Putamen (tissue), 1 donor: ENCODE measurements around the gene CHST5.
"Not testable (repeated sequence)": the region's sequence is repeated elsewhere in the genome, so short reads cannot be mapped to it uniquely, and the experiment has no call there.

ENCODE experiments used
- DNase-seq: peaks from one replicate; pipeline ENCODE4 v3.0.0-alpha.2; 2016; ENCODE audit warnings: low spot score

Gene CHST5

DNA sequence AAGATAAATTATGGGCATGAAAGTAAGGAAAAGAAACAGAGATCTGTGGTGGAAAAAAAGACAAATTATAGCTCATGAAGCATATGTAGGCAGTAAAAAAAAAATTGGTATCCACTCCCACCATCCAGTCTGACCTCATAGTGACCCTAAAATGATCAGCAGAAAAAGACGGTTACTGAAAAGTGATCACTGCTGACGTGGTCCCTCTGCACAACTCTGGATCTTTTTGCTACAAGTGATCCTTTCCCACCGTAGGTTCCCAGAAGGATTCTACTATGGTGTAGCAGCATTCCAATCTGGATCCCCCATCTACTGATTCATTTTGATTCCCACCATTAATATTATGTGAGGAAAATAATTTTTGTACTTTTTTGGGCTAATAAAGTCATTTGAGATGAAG, 29.8 kb downstream of the CHST5 start:
- no peak for DNase-seq

DNA sequence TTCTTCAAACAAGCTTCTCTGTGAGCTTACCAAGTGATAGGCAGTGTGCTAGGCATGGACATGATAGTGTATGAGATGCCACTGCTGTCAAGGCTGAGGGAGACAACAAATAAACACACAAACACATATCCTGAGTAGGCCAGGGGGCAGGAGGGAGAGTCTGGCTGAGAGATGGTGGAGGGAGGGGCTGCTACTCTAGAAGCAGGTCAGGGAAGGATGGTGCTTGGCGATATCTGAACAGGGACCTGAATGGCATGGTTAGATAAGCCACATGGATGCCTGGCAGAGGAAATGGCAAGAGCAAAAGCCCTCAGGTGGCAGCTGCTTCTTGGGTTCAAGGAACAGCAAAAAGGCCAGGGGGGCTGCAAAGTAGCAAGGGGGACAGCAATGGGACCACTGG, 32.1 kb downstream of the CHST5 start:
- DNase-seq = no peak

DNA sequence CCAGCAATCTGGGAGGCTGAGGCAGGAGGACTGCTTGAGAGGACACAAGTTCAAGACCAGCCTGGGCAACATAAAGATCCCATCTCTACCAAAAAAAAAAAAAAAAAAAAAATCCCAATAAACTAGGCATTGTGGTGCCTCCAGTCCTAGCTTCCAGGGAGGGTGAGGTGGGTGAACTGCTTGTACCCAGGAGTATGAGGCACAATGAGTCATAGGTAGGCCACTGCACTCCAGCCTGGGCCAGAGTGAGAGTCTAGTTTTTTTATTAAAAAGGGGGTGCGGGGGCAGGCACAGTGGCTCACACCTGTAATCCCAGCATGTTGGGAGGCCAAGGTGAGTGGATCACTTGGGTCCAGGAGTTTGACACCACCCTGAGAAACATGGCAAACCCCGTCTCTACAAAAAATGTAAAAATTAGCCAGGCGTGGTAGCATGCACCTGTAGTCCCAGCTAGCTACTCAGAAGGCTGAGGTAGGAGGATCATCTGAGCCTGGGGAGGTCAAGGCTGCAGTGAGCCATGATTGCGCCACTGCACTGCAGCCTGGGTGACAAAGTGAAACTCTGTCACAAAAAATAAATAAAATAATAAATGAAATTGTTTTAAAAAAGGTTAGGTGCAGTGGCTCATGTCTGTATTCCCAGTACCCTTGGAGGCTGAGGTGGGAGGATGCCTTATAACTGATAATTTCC, 32.8 kb downstream of the CHST5 start:
- no peak for DNase-seq

DNA sequence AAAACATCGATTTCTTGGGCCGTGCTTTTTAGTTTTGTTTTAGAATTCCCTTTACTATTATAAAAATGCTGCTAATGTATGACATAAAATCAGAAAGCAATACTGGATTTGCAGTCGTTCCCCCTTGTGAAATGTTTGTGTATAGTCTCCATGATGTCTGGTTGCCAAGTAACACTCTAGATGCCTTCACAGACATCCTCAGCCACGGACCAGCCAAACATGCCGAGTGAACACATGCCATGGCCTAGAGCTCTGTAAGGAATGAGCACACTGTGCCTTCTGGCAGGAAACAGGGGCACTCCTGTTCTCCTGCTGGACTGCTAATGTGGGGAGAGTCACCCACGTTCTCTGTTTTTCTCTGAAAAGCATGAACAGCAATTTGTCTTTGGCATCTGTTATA, 34.1 kb downstream of the CHST5 start:
- not testable (repeated sequence) for DNase-seq

DNA sequence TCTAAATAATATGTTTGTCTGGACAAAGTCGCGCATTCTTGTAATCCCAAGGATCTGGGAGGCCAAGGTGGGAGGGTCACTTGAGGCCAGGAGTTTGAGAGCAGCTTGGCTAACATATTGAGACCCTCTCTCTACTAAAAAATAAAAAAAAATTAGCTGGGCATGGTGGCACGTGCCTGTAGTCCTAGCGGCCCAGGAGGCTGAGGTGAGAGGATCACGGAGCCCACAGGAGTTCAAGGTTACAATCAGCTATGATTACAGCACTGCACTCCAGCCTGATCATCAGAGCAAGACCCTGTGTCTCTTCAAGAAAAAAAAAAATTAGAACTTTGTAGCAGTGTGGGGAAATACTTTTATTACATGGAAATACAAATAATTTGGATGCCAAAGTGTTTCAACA, 34.5 kb downstream of the CHST5 start:
- no peak for DNase-seq

DNA sequence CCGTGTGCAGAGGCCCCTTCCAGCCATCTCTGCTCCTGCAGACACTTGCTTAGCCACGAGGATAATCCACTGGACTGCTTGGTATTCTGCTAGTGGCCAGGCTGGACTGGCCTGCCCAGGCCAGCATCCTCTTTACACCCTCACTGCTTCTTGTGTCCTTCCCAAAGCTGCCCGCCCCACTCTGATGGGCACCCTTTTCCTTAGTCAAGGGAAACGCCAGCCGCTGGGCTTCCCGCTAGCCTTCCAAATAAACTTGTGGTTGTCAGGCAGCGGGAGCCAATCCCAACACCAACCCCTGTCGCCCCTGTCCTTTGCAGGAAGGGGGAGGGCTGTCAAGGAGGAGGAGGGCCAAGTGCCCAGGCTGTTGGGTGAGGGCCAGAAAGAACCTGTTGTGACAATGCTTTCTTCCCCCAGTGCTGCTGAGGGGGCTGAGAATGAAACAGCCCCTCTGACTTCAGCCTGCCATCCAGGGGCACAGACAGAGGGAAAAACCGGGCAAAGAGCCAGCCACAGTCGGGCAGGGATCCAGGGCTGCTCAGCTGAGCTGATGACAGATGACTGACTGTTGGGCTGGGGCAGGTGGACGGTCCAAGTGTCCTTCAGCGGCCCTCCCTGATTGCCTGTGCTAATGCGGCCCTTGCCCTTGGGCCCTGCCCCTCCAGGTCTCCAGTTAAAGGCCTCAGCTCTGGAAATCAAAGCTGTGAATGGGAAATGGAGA, 37.1 kb downstream of the CHST5 start:
- peak; percentile 63 for DNase-seq

DNA sequence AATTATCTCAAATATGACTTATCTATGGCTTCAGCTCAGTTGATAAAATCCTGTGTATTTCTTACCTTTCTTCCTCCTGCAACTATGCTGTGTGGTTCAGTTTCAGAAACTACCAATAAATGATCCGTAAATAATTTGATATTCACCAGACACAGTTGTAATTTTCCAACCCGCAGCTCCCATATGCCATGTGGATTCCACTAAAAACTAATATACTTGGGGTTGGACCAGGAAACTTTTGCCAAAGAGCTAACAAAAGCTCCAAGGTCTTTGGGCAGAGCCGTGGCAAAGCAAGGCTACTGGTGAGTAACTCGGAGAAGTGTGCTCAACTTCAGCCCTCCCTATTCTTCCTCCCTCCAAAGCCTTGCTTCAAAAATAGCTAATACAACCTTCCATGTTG, 38.4 kb downstream of the CHST5 start:
- DNase-seq = no peak

DNA sequence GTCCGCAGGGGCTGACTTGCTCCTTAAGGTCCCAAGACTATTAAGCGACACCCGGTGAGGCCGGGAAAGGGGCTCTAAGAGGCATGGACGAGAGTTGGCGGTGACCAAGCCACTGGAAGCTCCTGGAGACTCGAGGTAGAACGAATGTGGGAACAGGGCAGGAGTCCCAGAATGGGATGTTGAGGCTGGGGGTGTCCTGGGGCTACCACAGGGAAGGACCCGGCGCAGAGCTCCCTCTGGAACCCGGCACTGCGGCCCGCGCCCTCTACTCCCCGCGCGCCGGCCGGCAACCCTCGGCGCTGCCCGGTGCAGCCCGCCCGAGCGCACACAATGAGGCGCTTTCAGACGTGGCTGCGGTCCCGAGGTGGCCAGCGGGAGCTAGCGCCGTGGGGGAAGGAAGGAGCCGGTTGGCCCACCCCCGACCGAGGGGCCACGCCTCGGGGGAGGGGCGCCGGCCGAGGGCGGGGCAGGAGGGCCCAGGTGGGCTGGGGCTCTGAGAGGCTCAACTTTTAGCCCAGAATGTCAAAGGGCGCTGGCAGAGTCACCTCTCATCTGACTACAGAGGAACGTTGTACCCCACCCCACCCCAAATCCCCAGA, 40.7 kb downstream of the CHST5 start, which contains the start of gene CHST6:
TSS of gene CHST6 (minus strand) at position 366 of the 599 bp plus-strand sequence. CDS start 15,613 bp downstream, outside the sequence.
- DNase-seq = peak; percentile 78

DNA sequence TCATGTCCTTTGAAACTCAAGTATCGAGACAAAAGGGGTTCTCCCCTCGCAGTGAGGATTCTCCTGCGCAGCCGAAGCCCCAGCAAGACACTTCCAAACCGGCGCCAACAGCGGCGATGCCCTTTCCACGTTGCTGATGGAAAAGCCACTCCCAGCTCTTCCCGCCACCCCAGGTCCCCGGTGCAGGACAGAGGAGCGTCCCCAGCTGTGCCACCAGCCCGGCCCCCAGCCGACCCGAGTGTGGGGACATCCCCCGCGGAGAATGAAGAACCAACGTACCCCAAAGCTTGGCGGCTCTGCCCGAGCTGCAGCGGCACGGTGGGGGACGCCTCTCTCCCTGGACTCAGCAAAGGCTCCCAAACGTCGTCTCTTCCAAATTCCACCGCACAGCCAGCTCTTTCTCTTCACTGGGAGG, 41.2 kb downstream of the CHST5 start:
- DNase-seq = no peak

DNA sequence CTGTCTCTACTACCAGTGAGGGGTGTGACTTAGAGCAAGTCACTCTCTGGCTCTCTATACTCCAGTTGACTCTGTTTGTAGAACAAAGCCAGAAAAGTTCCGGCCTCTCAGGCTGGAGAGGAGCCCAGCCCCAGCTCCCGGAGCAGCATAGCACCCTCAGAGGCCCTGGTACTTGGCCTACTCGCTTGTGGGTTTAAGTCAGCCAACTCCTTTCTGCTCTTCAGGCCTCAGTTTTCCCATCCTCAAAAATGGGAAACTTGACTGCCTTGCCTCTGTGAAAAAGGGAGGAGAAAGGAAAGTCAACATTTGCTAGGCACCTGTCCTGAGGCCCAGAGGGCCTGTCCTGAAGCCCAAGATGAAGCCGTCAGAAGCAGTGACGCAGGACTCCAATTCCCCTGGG, 41.7 kb downstream of the CHST5 start:
- no peak for DNase-seq

DNA sequence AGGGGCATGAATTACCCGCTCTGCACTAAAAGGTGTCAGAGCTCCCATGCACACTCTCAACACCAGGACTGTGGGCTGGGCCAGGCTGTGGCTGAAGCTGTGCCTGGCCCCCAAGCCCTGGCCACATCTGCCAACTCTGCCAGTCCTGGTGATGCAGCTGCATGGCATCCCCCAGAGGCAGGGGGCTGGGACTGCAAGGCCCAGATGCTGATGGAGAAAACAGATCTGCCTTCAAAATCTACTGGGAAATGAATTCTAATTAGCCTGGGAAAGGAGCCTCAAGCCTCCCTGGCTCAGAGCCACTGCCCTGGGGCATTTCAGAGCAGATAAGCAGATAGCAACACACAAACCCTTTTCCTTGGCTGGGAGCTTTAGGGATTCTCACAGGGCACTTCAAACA, 44.0 kb downstream of the CHST5 start:
- DNase-seq = peak; percentile 86

DNA sequence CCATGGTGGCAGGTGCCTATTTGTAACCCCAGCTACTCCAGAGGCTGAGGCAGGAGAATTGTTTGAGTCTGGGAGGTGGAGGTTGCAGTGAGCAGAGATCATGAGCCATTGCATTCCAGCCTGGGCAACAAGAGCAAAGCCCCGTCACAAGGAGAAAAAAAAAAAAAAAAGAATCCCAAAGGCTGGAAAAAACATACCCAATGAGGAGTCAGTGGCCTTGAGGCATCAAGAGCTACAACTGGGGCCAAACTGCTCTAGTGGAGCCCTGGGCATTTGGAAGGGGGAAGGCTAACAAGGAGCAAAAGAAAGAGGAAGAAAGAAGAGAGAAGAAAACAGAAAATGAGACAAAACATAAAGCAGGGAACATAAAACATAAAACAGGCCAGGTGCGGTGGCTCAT, 47.6 kb downstream of the CHST5 start:
- no peak for DNase-seq

DNA sequence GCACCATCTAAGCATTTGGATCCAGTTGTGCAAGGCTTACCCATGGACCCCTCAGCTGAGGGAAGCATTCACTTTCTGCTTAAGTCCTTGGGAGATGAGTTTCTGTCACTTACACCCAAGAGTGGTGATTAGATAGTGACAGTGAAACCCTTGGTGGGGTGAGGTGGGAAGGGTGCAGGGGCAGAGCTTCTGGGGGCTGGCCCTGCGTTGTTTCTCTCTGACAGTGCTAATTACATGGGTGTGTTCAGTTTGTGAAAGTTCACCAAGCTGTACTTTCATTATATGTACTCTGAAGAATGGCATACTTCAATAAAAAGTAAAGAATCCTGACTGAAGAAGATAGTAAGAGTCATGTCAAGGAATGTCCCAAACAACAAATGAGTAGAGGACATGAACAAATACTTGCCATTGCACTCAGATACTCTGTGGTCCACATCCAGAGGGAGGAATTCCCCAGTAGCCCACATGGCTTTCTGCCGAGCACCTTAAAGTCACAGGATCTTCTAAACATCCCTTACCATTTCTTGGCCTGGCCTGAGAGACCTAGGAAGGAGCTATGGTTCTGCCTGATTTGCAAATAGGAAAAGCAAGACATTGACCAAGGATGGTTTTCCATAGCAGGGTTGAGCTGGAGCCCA, 49.1 kb downstream of the CHST5 start:
- DNase-seq = no peak

DNA sequence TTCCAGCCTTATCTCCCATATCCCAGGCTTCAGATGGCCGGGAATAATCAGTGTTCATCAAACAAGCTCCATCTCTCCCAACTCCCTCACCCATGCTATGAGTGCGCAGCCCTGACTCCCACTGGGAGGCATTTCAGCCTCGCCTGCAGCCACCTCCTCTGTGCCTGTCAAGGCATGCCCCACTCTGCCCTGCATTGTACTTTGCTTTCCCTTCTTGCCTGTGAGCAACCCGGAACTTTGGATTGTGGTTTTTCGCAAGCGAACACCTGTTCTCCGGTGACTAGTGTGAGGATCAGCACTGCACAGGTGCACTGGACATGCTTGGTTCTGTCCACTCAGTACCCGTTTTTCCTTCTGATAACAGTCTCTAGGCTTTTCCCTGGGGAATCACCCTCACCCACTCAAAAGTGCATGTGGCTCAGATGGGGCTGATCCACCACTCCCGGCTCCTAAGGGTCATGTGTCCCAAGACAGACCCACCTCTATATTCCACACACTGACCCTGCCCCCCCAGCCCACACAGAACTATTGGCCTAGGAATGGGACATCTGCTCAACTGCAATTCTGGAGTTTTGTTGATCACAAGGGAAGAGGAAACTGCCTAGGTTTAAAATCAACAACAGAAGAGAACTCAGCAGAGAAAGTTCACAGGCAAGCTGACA, 49.8 kb downstream of the CHST5 start:
- DNase-seq = no peak

DNA sequence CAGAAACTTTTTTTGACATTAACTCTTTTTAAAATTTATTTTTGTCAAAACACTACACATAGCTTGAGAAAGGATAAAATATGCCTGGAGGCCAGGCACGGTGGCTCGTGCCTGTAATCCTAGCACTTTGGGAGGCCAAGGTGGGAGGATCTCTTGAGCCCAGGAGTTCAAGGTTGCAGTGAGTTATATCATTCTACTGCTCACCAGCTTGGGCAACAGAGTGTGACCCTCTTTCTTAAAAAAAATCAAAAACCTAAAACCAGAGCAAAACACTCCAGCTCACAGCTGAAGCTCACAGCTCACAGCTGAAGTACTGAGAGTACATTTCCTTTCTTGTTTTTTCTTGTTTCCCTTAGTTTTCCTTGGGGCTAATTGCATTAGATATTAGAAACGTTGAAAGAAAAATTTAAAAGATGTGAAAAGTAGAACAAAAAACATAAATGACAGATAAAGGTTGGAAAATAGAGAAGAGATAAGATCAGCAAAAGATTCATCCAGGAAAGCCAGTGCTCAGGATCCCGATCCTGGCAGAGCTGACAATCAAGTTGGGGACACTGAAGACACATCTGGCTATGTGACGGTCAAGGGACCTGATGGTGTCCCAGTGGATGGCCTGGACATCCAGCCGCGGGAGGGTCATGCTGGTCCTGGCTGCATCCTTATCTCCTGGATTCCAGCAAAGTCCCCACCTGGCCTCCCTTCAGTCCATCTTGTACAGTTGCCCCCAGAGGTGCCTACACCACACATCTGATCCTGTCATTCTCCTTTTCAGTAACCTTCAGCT, 50.5 kb downstream of the CHST5 start:
- no peak for DNase-seq

DNA sequence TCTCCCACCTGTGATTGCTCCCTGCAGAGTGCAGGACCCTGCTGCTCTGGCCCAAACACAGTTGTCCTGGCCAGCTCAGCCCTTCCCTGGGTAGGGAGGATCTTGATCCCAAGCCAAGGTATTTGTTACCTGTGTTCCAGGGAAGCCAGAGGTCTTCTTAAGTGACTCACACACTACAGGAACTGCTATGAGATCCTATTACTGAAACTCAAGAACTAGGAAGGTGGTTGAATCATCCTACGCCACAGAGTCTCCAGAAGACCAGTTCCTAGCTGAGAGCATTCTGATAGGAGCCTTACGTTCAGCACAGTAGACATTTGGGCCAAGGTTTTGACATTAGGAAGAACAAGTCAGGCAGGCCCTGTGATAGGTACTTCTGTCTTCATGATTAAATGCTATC, 52.7 kb downstream of the CHST5 start:
- no peak for DNase-seq

DNA sequence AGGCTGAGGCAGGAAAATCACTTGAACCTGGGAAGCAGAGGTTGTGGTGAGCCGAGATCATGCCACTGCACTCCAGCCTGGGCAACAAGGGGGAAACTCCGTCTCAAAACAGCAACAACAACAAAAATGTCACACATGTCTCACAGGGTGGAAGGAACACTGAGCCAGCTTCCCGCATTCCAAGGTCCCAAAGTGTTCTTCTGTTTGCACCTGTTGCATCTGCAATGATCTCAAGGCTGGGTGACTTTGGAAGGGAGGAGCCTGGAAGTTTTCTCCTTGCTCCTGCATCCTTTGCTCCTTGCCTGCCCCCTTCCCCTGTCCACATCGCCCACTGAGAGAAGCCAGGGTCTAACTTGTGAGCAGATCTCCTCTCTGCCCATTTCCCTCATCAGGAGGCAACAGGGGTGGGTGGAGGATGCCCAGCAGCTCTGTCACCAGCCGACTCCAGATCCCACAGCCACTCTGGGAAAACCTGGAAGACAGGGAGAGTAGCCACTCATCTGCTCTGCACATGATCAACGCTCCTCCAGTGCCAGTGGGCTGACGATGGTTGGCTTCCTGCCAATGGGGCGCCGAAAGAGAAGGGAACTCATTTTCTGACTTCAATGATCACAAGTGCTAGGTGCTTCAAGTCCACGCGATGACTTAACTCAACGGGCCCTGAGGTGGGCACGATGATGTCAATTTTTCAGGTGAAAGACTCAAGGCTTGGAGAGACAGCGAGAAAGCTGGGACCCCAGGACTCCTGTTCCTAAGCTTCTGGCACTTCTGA, 53.3 kb downstream of the CHST5 start:
- no peak for DNase-seq

DNA sequence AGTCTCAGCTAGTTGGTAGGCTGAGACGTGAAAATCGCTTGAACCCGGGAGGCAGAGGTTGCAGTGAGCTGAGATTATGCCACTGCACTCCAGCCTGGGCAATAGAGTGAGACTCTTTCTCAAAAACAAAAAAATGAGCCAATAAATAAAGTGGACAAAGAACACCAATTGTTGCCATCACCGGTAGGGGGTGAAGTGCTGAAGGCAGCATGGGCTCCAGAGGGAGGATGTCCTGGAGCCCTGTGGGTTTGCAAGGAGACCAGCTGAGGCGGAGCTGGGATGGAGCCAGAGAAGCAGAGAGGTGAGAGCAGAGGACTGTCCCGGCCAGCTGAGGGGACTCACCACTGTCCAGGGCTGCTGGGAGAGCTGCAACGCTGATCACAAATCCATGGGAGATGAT, 54.4 kb downstream of the CHST5 start:
- no peak for DNase-seq

DNA sequence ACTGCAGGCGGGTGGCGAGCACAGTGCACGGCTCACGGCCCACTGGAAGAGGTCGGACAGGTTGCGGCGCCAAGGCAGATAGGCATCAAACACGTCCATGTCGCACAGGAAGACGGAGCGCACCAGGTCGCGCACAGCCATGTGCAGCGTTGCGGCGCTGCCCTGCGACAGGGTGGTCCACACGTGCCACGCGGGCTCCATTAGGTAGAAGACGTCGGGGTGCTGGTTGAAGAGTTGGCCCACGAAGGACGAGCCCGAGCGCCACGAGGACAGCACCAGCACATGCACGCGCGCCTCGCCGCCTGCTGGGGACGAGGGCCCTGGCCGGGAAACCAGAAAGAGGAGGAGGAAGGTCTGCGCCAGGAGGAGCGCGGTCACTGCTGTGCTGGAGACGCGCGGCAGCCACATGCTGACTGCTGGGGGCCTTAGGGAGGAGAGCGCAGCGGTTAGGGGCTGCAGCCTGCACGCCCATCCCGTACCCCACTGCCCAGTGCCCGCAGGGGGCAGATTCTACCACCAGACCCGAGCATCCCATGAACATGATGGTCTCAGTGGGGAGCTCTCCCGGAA, 56.4 kb downstream of the CHST5 start:
- DNase-seq = no peak
